Suprapubic skin (tissue), 4 donors: ENCODE measurements around the gene MORC2. TPM values are rescaled to one million over a fixed set of nuclear protein-coding genes. Genes with fewer than 3 reads are reported as not detected.

ENCODE experiments used
- DNase-seq, 2 donors: peaks; one replicate each; pipeline ENCODE4 v3.0.0-alpha.2; 2019; ENCODE audit warnings: low spot score in 2 of 2
- H3K27ac ChIP-seq: fragments of 200-600 bp; sonication (generic); one replicate; pipeline ENCODE4 v1.5.1; 2019
- H3K27me3 ChIP-seq: fragments of 200-600 bp; sonication (generic); one replicate; pipeline ENCODE4 v1.5.1; 2019
- H3K36me3 ChIP-seq: fragments of 200-600 bp; sonication (generic); one replicate; pipeline ENCODE4 v1.5.1; 2019
- H3K4me1 ChIP-seq: fragments of 200-600 bp; sonication (generic); one replicate; pipeline ENCODE4 v1.5.1; 2019
- H3K4me3 ChIP-seq: fragments of 200-600 bp; sonication (generic); one replicate; pipeline ENCODE4 v1.5.1; 2019; ENCODE audit warnings: mild to moderate bottlenecking
- H3K9me3 ChIP-seq: fragments of 200-600 bp; sonication (generic); one replicate; pipeline ENCODE4 v1.5.1; 2019
- CTCF ChIP-seq, 2 donors: fragments of 200-600 bp in 1 of 2; fragments of 450-650 bp in 1 of 2; sonication (generic) in 1 of 2; IDR thresholded peaks; one replicate each; pipeline ENCODE4 v1.5.1; 2016 to 2019; ENCODE audit warnings: antibody characterized with exemption in 2 of 2, mild to moderate bottlenecking in 1 of 2, moderate library complexity in 1 of 2
- EP300 ChIP-seq: sonication (generic); formaldehyde crosslinking; IDR thresholded peaks from one replicate; pipeline ENCODE4 v1.6.1; 2017; ENCODE audit warnings: antibody characterized with exemption
- POLR2A ChIP-seq, 2 donors: fragments of 450-650 bp; IDR thresholded peaks; one replicate each; pipeline ENCODE4 v1.6.1; 2017; ENCODE audit warnings: antibody characterized with exemption in 2 of 2, mild to moderate bottlenecking in 2 of 2, moderate library complexity in 2 of 2
- POLR2AphosphoS5 ChIP-seq, 3 donors: sonication (generic); formaldehyde crosslinking; IDR thresholded peaks; one replicate each; pipeline ENCODE4 v1.6.1; 2017; ENCODE audit warnings: antibody characterized with exemption in 3 of 3
- WGBS: methylation state at CpG from one replicate; pipeline ENCODE4 v1.1.5; 2018; 5-methylcytosine and 5-hydroxymethylcytosine counted together
- total RNA-seq, 4 donors: library from RNA; depleted of rRNA; stranded (reverse); fragments of >200 nt; gene quantifications; one replicate each; pipeline ENCODE4 v1.1.0, GENCODE V29; 2016

MORC2 gene
- total RNA-seq, 4 donors from 2014 or later: 12.9 to 38.7 (median 21.3) TPM

DNA sequence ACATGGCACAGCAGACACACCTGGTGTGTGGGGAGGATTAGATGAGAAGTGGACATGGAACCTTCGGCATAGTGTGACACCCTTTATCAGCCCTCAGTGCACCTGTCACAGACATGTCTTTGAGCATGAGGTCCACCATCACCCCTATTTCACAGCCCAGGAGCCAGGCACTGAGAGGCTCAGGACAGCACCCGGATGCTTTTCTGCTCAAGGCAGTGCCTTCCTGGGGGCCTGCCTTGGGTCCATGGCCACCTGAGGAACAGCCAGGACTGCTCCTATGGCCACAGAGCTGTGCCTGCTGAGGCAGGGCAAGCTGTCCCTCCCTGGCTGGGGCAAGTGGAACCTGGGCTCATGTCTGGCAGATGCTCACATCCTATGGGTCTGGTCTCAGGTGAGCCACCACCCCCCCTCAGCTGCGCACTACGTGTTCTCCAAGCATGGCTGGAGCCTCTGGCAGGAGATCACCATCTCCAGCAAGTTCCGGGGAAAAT is 75.8 kb downstream of the MORC2 start:
- H3K36me3 ChIP-seq: peaks cover 12% of the 10 kb centered on the region
- 100% methylated on average over 3 of the region's 5 CpGs for WGBS
- no peaks in the 10 kb centered on the region for H3K4me1 ChIP-seq
- TF ChIP-seq CTCF (IDR thresholded peaks at IDR 0.05): no peak
- TF ChIP-seq EP300: no peak
- TF ChIP-seq POLR2AphosphoS5 (IDR thresholded peaks at IDR 0.05): no peak
- no peak for TF ChIP-seq POLR2A (IDR thresholded peaks at IDR 0.05)
- DNase-seq: no peak
- no peaks in the 10 kb centered on the region for H3K9me3 ChIP-seq
- H3K4me3 ChIP-seq: no peak overlapping the region
- no peak overlapping the region for H3K27ac ChIP-seq
- no peaks in the 10 kb centered on the region for H3K27me3 ChIP-seq

- H3K9me3 ChIP-seq: no peaks in the 10 kb centered on the region
- WGBS: 92% methylated on average over 8 of the region's 8 CpGs
- no peaks in the 10 kb centered on the region for H3K27me3 ChIP-seq
- TF ChIP-seq POLR2A (IDR thresholded peaks at IDR 0.05): no peak
- TF ChIP-seq EP300: no peak
- no peak for TF ChIP-seq POLR2AphosphoS5 (IDR thresholded peaks at IDR 0.05)
- TF ChIP-seq CTCF (IDR thresholded peaks at IDR 0.05): no peak
- no peak overlapping the region for H3K27ac ChIP-seq
- peak in 1 of 2 donors; percentile 67 for DNase-seq
- peaks cover 12% of the 10 kb centered on the region for H3K36me3 ChIP-seq
- H3K4me1 ChIP-seq: no peaks in the 10 kb centered on the region
- no peak overlapping the region for H3K4me3 ChIP-seq
These were observed 76.3 kb downstream of the MORC2 start for GRCh38 chr22:30892286-30892685.

GRCh38 chr22:30891781-30892180 is 76.8 kb downstream of the MORC2 start:
- WGBS: 86% methylated on average over 6 of the region's 6 CpGs
- Histone ChIP-seq H3K27me3 (no peaks in the 10 kb centered on the region), H3K4me3 (no peak overlapping the region), H3K9me3 (no peaks in the 10 kb centered on the region), H3K4me1 (no peaks in the 10 kb centered on the region), H3K27ac (no peak overlapping the region), H3K36me3 (peaks cover 12% of the 10 kb centered on the region)
- TF ChIP-seq CTCF (IDR thresholded peaks at IDR 0.05) (no peak), POLR2A (IDR thresholded peaks at IDR 0.05) (no peak), EP300 (no peak), POLR2AphosphoS5 (IDR thresholded peaks at IDR 0.05) (no peak)
- peak in 1 of 2 donors; percentile 37 for DNase-seq

GRCh38 chr22:30891443-30891755 is 77.2 kb downstream of the MORC2 start:
- peaks cover 12% of the 10 kb centered on the region for H3K36me3 ChIP-seq
- DNase-seq: no peak
- WGBS: 83% methylated on average over 3 of the region's 8 CpGs
- no peak overlapping the region for H3K4me3 ChIP-seq
- H3K27me3 ChIP-seq: no peaks in the 10 kb centered on the region
- TF ChIP-seq EP300 (no peak), POLR2A (IDR thresholded peaks at IDR 0.05) (no peak), CTCF (IDR thresholded peaks at IDR 0.05) (no peak), POLR2AphosphoS5 (IDR thresholded peaks at IDR 0.05) (no peak)
- no peaks in the 10 kb centered on the region for H3K9me3 ChIP-seq
- no peaks in the 10 kb centered on the region for H3K4me1 ChIP-seq
- H3K27ac ChIP-seq: no peak overlapping the region

DNA sequence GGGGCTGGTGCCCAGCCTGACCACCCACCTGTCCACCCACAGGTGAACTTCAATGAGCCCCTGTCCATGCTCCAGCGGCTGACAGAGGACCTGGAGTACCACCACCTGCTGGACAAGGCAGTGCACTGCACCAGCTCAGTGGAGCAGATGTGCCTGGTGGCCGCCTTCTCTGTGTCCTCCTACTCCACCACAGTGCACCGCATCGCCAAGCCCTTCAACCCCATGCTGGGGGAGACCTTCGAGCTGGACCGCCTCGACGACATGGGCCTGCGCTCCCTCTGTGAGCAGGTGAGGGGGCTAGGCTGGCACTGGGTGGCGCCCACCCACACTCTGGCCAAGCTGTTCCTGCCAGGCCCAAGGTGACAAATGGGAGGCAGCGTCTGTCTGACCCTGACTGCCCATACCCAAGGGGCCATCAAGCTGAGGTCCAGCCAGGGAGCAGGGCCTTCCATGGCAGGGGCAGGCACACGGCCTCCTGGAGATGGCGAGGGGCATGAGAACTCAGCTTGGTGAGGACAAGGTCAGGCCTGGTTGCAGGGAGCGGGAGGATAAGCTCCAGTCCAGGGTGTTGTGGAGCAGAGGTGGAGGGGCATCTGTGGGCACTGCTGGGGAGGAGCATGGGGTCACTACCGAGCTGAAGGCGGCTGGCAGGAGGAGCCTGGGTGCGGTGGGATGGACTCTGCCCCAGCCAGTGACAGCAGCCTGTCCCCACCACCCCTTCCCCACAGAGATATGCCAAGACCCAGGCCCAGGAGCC is 77.7 kb downstream of the MORC2 start:
- peak; percentile 35 to 81 for TF ChIP-seq CTCF (IDR thresholded peaks at IDR 0.05)
- TF ChIP-seq POLR2AphosphoS5 (IDR thresholded peaks at IDR 0.05): no peak
- DNase-seq: peak; percentile 58 to 72
- WGBS: 84% methylated on average over 8 of the region's 17 CpGs
- H3K27me3 ChIP-seq: no peaks in the 10 kb centered on the region
- H3K27ac ChIP-seq: no peak overlapping the region
- no peaks in the 10 kb centered on the region for H3K4me1 ChIP-seq
- no peaks in the 10 kb centered on the region for H3K9me3 ChIP-seq
- H3K36me3 ChIP-seq: peaks cover 12% of the 10 kb centered on the region
- no peak overlapping the region for H3K4me3 ChIP-seq
